HEK293 (cell line): Measurements from ENCODE around the gene PIP5K1B.

Experiments used
- CTCF ChIA-PET: fragments of 350-600 bp; formaldehyde crosslinking; extraction: SDS; loops from one replicate; lab custom pipeline; 2021; ENCODE audit warnings: antibody characterized with exemption; lab: Yijun Ruan, JAX
- POLR2A ChIA-PET: fragments of 300-600 bp; formaldehyde crosslinking; extraction: SDS; loops from one replicate; lab custom pipeline; 2020; ENCODE audit warnings: antibody characterized with exemption, inconsistent platforms; lab: Yijun Ruan, JAX
- H3K27ac ChIP-seq: fragments of 200-500 bp; sonication (Bioruptor generic); 2 replicates; pipeline ENCODE4 v1.5.1; 2014; ENCODE audit warnings: low read depth, low read length, control low read depth, inconsistent platforms; ENCODE audit errors: extremely low read depth
- H3K36me3 ChIP-seq, 2 experiments: fragments of 200-500 bp in 1 of 2; sonication (Bioruptor generic) in 1 of 2; 1 replicate in 1 of 2; 2 replicates in 1 of 2; pipeline ENCODE4 v1.5.1; 2014 to 2017; ENCODE audit warnings: inconsistent platforms in 2 of 2, low read length in 2 of 2; ENCODE audit not compliant: control insufficient read depth in 2 of 2, insufficient read depth in 1 of 2
- H3K4me1 ChIP-seq: fragments of 200-500 bp; sonication (Bioruptor generic); 2 replicates; pipeline ENCODE4 v1.5.1; 2014; ENCODE audit warnings: mild to moderate bottlenecking, low read length, inconsistent platforms; ENCODE audit not compliant: control insufficient read depth, insufficient read depth
- H3K4me3 ChIP-seq: 2 replicates; pipeline ENCODE4 v1.5.1; 2011; ENCODE audit warnings: low read depth, mild to moderate bottlenecking, control low read depth, low read length, moderate library complexity
- H3K9me3 ChIP-seq: fragments of 200-500 bp; sonication (Bioruptor generic); 2 replicates; pipeline ENCODE4 v1.5.1; 2014; ENCODE audit warnings: low read depth, low read length, inconsistent platforms; ENCODE audit not compliant: control insufficient read depth, insufficient read depth
- KLF7 ChIP-seq: fragments of 450-650 bp; formaldehyde crosslinking; IDR thresholded peaks from 2 replicates; pipeline ENCODE4 v1.5.1; 2016; ENCODE audit warnings: missing biosample characterization, missing genetic modification characterization, borderline replicate concordance
- MEIS1 ChIP-seq: sonication (generic); formaldehyde crosslinking; IDR thresholded peaks from 2 replicates; pipeline ENCODE4 v1.8.1; 2022; ENCODE audit warnings: missing genetic modification reagents, mild to moderate bottlenecking, borderline replicate concordance
- MYNN ChIP-seq: fragments of 450-650 bp; formaldehyde crosslinking; IDR thresholded peaks from 2 replicates; pipeline ENCODE4 v1.5.1; 2016; ENCODE audit warnings: missing biosample characterization, missing genetic modification characterization, borderline replicate concordance
- OSR2 ChIP-seq: fragments of 450-650 bp; formaldehyde crosslinking; IDR thresholded peaks from 2 replicates; pipeline ENCODE4 v1.5.1; 2016; ENCODE audit warnings: missing biosample characterization, missing genetic modification characterization
- REPIN1 ChIP-seq: fragments of 450-650 bp; formaldehyde crosslinking; IDR thresholded peaks from 2 replicates; pipeline ENCODE4 v1.5.1; 2017; ENCODE audit warnings: missing biosample characterization, missing genetic modification characterization, low read depth
- SP7 ChIP-seq: fragments of 450-650 bp; formaldehyde crosslinking; IDR thresholded peaks from 2 replicates; pipeline ENCODE4 v1.5.1; 2016; ENCODE audit warnings: missing biosample characterization, missing genetic modification characterization
- ZBTB7A ChIP-seq: fragments of 450-650 bp; formaldehyde crosslinking; IDR thresholded peaks from 2 replicates; pipeline ENCODE4 v1.5.1; 2016; ENCODE audit warnings: low read depth, missing biosample characterization, missing genetic modification characterization
- ZNF146 ChIP-seq: fragments of 450-650 bp; formaldehyde crosslinking; IDR thresholded peaks from 2 replicates; pipeline ENCODE4 v1.5.1; 2016; ENCODE audit warnings: missing biosample characterization, missing genetic modification characterization
- ZNF174 ChIP-seq: fragments of 450-650 bp; formaldehyde crosslinking; IDR thresholded peaks from 2 replicates; pipeline ENCODE4 v1.5.0; 2017; ENCODE audit warnings: missing biosample characterization, mild to moderate bottlenecking, missing genetic modification characterization
- ZNF274 ChIP-seq, 2 experiments: fragments of 200-500 bp in 1 of 2; fragments of 450-650 bp in 1 of 2; sonication (Bioruptor generic) in 1 of 2; formaldehyde crosslinking in 1 of 2; IDR thresholded peaks; 2 replicates each; pipeline versions ENCODE4 v1.5.1 to v1.6.1; 2014 to 2016; ENCODE audit warnings: borderline replicate concordance in 1 of 2, inconsistent platforms in 1 of 2, low read length in 1 of 2, missing biosample characterization in 1 of 2, missing genetic modification characterization in 1 of 2
- ZNF302 ChIP-seq: fragments of 450-650 bp; formaldehyde crosslinking; IDR thresholded peaks from 2 replicates; pipeline ENCODE4 v1.5.1; 2016; ENCODE audit warnings: missing biosample characterization, missing genetic modification characterization, low read depth
- ZNF350 ChIP-seq: fragments of 450-650 bp; formaldehyde crosslinking; IDR thresholded peaks from 2 replicates; pipeline ENCODE4 v1.5.0; 2017; ENCODE audit warnings: missing biosample characterization, mild to moderate bottlenecking, missing genetic modification characterization
- ZNF521 ChIP-seq: fragments of 450-650 bp; formaldehyde crosslinking; IDR thresholded peaks from 2 replicates; pipeline ENCODE4 v1.5.1; 2017; ENCODE audit warnings: missing biosample characterization, mild to moderate bottlenecking, missing genetic modification characterization
- ZNF530 ChIP-seq: fragments of 450-650 bp; formaldehyde crosslinking; IDR thresholded peaks from 2 replicates; pipeline ENCODE4 v1.5.1; 2016; ENCODE audit warnings: low read depth, missing biosample characterization, missing genetic modification characterization
- ZNF837 ChIP-seq: fragments of 450-650 bp; formaldehyde crosslinking; IDR thresholded peaks from 2 replicates; pipeline ENCODE4 v1.5.1; 2016; ENCODE audit warnings: missing biosample characterization, missing genetic modification characterization
- TF ChIP-seq, protein P1 (sequence below): fragments of 450-650 bp; formaldehyde crosslinking; IDR thresholded peaks from 2 replicates; pipeline ENCODE4 v1.5.1; 2017; ENCODE audit warnings: missing biosample characterization, missing genetic modification characterization
- TF ChIP-seq, protein P2 (sequence below): fragments of 450-650 bp; formaldehyde crosslinking; IDR thresholded peaks from 2 replicates; pipeline ENCODE4 v1.5.1; 2017; ENCODE audit warnings: missing biosample characterization, missing genetic modification characterization
- TF ChIP-seq, protein P3 (sequence below): sonication (generic); formaldehyde crosslinking; IDR thresholded peaks from 2 replicates; pipeline ENCODE4 v1.8.1; 2022; ENCODE audit warnings: mild to moderate bottlenecking, moderate library complexity, missing genetic modification reagents
- TF ChIP-seq, protein P4 (sequence below): fragments of 450-650 bp; formaldehyde crosslinking; IDR thresholded peaks from 2 replicates; pipeline ENCODE4 v1.5.1; 2016; ENCODE audit warnings: missing biosample characterization, missing genetic modification characterization
- TF ChIP-seq, protein P5 (sequence below): fragments of 450-650 bp; formaldehyde crosslinking; IDR thresholded peaks from 2 replicates; pipeline ENCODE4 v1.5.1; 2016; ENCODE audit warnings: missing biosample characterization, missing genetic modification characterization

The PIP5K1B gene

DNA sequence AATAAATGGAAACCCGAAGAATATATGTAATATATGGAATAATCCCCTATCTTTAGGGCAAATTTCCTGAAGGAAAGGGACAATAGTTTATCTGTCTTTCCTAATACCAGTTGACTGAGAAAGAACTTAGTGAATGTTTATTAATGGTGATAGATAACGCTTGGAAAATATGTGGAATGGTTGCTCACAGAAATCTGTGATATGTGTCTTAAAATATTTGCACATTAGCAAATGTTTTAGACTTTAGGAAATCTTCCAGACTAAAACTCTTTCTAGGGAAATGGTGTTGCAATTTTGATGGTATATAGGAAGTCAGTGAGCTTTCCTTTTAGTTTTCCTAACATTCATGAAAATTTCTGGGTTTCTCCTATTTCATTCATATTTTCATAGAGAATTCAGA lies 90.4 kb downstream of the PIP5K1B start:
- H3K9me3 ChIP-seq: no peaks in the 10 kb centered on the region
- ChIA-PET CTCF (interaction anchor here (0.6 kb wide), 1 partner anchor 240 kb away, joined by 3 read pairs; the partner anchor contains the start of gene FXN), POLR2A (no interaction called here)
- no peak overlapping the region for H3K4me3 ChIP-seq
- H3K4me1 ChIP-seq: no peaks in the 10 kb centered on the region
- TF ChIP-seq ZNF174 (tag by site-specific recombination) (no peak), SP7 (tag by site-specific recombination) (no peak), ZNF146 (tag by site-specific recombination) (no peak)
- TF ChIP-seq, all 188 proteins: peak for 0
- H3K36me3 ChIP-seq: no peaks in the 10 kb centered on the region
- no peak overlapping the region for H3K27ac ChIP-seq

DNA sequence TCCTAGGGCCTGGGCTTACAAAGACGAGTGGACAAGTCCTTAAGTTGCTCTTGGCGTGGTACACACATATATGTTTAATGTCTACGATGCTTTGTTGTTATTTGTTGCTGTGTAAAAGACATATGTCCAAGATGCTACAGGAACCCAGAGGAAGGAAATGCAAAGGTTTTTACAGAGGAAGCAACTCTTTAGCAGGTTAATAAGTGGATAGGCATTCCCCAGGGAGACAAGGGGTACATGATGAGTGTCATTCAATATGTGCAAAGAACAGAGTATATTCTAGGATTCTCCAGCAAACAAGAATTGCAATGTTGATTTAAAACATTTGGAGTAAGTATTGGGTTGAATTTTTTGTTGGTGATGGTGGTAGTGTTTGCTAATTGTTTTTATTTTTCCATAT lies 92.1 kb downstream of the PIP5K1B start:
- no peaks in the 10 kb centered on the region for H3K4me1 ChIP-seq
- TF ChIP-seq, protein P1, sequence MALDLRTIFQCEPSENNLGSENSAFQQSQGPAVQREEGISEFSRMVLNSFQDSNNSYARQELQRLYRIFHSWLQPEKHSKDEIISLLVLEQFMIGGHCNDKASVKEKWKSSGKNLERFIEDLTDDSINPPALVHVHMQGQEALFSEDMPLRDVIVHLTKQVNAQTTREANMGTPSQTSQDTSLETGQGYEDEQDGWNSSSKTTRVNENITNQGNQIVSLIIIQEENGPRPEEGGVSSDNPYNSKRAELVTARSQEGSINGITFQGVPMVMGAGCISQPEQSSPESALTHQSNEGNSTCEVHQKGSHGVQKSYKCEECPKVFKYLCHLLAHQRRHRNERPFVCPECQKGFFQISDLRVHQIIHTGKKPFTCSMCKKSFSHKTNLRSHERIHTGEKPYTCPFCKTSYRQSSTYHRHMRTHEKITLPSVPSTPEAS: no peak
- no peak for TF ChIP-seq ZNF530 (tag by site-specific recombination)
- TF ChIP-seq OSR2: no peak
- H3K27ac ChIP-seq: no peak overlapping the region
- CTCF ChIA-PET: no interaction called here
- POLR2A ChIA-PET: no interaction called here
- no peaks in the 10 kb centered on the region for H3K36me3 ChIP-seq
- no peaks in the 10 kb centered on the region for H3K9me3 ChIP-seq
- no peak overlapping the region for H3K4me3 ChIP-seq

DNA sequence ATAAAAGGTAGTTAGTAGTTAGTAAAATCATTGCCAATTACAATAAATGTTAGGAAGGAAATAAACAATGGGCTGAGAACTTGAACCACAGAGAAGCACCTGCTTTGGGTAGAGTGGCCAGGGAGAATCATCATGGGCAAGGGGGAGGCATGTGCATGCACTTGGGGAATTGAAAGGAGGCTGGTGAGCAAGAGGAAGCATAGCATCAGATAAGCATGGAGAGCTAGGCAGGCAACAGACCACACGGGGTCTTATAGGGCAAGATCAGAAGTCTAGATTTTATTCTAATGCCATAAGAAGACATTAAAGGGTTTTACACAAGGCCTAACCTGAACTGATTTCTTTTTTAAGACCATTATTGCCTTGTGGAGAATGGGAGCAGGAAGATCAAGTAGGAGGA lies 93.4 kb downstream of the PIP5K1B start:
- no peak overlapping the region for H3K27ac ChIP-seq
- POLR2A ChIA-PET: no interaction called here
- H3K4me3 ChIP-seq: no peak overlapping the region
- H3K36me3 ChIP-seq: no peaks in the 10 kb centered on the region
- H3K4me1 ChIP-seq: no peaks in the 10 kb centered on the region
- CTCF ChIA-PET: no interaction called here
- H3K9me3 ChIP-seq: no peaks in the 10 kb centered on the region
- no peak for TF ChIP-seq MYNN
- TF ChIP-seq, protein P2, sequence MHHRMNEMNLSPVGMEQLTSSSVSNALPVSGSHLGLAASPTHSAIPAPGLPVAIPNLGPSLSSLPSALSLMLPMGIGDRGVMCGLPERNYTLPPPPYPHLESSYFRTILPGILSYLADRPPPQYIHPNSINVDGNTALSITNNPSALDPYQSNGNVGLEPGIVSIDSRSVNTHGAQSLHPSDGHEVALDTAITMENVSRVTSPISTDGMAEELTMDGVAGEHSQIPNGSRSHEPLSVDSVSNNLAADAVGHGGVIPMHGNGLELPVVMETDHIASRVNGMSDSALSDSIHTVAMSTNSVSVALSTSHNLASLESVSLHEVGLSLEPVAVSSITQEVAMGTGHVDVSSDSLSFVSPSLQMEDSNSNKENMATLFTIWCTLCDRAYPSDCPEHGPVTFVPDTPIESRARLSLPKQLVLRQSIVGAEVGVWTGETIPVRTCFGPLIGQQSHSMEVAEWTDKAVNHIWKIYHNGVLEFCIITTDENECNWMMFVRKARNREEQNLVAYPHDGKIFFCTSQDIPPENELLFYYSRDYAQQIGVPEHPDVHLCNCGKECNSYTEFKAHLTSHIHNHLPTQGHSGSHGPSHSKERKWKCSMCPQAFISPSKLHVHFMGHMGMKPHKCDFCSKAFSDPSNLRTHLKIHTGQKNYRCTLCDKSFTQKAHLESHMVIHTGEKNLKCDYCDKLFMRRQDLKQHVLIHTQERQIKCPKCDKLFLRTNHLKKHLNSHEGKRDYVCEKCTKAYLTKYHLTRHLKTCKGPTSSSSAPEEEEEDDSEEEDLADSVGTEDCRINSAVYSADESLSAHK (tag by site-specific recombination): no peak
- TF ChIP-seq, protein P3, sequence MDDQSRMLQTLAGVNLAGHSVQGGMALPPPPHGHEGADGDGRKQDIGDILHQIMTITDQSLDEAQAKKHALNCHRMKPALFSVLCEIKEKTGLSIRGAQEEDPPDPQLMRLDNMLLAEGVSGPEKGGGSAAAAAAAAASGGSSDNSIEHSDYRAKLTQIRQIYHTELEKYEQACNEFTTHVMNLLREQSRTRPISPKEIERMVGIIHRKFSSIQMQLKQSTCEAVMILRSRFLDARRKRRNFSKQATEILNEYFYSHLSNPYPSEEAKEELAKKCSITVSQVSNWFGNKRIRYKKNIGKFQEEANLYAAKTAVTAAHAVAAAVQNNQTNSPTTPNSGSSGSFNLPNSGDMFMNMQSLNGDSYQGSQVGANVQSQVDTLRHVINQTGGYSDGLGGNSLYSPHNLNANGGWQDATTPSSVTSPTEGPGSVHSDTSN: no peak
- TF ChIP-seq ZNF302: no peak
- no peak for TF ChIP-seq ZNF521 (tag by site-specific recombination)
- TF ChIP-seq KLF7 (tag by site-specific recombination): no peak
- TF ChIP-seq ZBTB7A (tag by site-specific recombination): no peak
- no peak for TF ChIP-seq MEIS1
- no peak for TF ChIP-seq ZNF274 (IDR thresholded peaks at IDR 0.05; ENCODE audit: low read length)
- no peak for TF ChIP-seq ZNF274 (tag by site-specific recombination; IDR thresholded peaks at IDR 0.05; ENCODE audit: borderline replicate concordance)
- TF ChIP-seq, protein P4, sequence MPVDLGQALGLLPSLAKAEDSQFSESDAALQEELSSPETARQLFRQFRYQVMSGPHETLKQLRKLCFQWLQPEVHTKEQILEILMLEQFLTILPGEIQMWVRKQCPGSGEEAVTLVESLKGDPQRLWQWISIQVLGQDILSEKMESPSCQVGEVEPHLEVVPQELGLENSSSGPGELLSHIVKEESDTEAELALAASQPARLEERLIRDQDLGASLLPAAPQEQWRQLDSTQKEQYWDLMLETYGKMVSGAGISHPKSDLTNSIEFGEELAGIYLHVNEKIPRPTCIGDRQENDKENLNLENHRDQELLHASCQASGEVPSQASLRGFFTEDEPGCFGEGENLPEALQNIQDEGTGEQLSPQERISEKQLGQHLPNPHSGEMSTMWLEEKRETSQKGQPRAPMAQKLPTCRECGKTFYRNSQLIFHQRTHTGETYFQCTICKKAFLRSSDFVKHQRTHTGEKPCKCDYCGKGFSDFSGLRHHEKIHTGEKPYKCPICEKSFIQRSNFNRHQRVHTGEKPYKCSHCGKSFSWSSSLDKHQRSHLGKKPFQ (tag by site-specific recombination): no peak
- TF ChIP-seq REPIN1 (tag by site-specific recombination): no peak
- TF ChIP-seq ZNF350: no peak
- TF ChIP-seq ZNF837 (tag by site-specific recombination): no peak
- TF ChIP-seq, protein P5, sequence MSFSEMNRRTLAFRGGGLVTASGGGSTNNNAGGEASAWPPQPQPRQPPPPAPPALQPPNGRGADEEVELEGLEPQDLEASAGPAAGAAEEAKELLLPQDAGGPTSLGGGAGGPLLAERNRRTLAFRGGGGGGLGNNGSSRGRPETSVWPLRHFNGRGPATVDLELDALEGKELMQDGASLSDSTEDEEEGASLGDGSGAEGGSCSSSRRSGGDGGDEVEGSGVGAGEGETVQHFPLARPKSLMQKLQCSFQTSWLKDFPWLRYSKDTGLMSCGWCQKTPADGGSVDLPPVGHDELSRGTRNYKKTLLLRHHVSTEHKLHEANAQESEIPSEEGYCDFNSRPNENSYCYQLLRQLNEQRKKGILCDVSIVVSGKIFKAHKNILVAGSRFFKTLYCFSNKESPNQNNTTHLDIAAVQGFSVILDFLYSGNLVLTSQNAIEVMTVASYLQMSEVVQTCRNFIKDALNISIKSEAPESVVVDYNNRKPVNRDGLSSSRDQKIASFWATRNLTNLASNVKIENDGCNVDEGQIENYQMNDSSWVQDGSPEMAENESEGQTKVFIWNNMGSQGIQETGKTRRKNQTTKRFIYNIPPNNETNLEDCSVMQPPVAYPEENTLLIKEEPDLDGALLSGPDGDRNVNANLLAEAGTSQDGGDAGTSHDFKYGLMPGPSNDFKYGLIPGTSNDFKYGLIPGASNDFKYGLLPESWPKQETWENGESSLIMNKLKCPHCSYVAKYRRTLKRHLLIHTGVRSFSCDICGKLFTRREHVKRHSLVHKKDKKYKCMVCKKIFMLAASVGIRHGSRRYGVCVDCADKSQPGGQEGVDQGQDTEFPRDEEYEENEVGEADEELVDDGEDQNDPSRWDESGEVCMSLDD (tag by site-specific recombination): no peak
